OCI-LY3 (cell line): ENCODE measurements around the gene SRPK2.

Experiments
- EZH2phosphoT487 ChIP-seq: fragments of 200-600 bp; shearing (Covaris generic); IDR thresholded peaks from 2 replicates; pipeline ENCODE4 v1.6.1; 2018; ENCODE audit warnings: antibody characterized with exemption, mixed run types, low read depth
- TF ChIP-seq, protein P1 (sequence below): fragments of 200-600, 300-600 bp; sonication (generic); IDR thresholded peaks from 2 replicates; pipeline ENCODE4 v1.5.1; 2014; ENCODE audit warnings: antibody characterized with exemption, low read length, low read depth

DNA sequence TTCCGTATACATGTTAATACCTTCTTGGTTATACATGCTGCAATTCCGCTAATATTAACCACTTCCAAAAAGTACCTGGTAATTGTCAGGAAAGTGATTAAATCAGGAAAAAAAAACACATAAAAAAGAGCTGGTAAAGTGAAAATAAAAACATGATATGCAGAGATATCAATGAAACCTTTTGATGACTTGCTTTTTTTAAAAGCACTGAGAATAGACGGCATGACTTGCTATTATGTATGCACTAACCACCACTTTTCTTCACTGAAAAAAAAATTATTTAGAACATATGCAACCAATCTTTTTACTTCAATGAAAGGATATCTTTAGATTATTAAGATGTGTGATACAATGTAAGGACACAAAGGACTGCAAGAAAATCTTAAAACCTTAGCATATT lies 211.7 kb downstream of the SRPK2 start:
- TF ChIP-seq, protein P1, sequence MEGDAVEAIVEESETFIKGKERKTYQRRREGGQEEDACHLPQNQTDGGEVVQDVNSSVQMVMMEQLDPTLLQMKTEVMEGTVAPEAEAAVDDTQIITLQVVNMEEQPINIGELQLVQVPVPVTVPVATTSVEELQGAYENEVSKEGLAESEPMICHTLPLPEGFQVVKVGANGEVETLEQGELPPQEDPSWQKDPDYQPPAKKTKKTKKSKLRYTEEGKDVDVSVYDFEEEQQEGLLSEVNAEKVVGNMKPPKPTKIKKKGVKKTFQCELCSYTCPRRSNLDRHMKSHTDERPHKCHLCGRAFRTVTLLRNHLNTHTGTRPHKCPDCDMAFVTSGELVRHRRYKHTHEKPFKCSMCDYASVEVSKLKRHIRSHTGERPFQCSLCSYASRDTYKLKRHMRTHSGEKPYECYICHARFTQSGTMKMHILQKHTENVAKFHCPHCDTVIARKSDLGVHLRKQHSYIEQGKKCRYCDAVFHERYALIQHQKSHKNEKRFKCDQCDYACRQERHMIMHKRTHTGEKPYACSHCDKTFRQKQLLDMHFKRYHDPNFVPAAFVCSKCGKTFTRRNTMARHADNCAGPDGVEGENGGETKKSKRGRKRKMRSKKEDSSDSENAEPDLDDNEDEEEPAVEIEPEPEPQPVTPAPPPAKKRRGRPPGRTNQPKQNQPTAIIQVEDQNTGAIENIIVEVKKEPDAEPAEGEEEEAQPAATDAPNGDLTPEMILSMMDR = no peak
- TF ChIP-seq EZH2phosphoT487 = no peak
